HEK293 (cell line): ENCODE results near the gene AIFM3.
A peak's percentile ranks its signal among the peaks of the same experiment; 100 is the strongest.

Experiments
- CTCF ChIA-PET: fragments of 350-600 bp; formaldehyde crosslinking; extraction: SDS; loops from one replicate; lab custom pipeline; 2021; ENCODE audit warnings: antibody characterized with exemption; lab: Yijun Ruan, JAX
- POLR2A ChIA-PET: fragments of 300-600 bp; formaldehyde crosslinking; extraction: SDS; loops from one replicate; lab custom pipeline; 2020; ENCODE audit warnings: antibody characterized with exemption, inconsistent platforms; lab: Yijun Ruan, JAX
- H3K27ac ChIP-seq: fragments of 200-500 bp; sonication (Bioruptor generic); 2 replicates; pipeline ENCODE4 v1.5.1; 2014; ENCODE audit warnings: low read depth, low read length, control low read depth, inconsistent platforms; ENCODE audit errors: extremely low read depth
- H3K36me3 ChIP-seq, 2 experiments: fragments of 200-500 bp in 1 of 2; sonication (Bioruptor generic) in 1 of 2; 1 replicate in 1 of 2; 2 replicates in 1 of 2; pipeline ENCODE4 v1.5.1; 2014 to 2017; ENCODE audit warnings: inconsistent platforms in 2 of 2, low read length in 2 of 2; ENCODE audit not compliant: control insufficient read depth in 2 of 2, insufficient read depth in 1 of 2
- H3K4me1 ChIP-seq: fragments of 200-500 bp; sonication (Bioruptor generic); 2 replicates; pipeline ENCODE4 v1.5.1; 2014; ENCODE audit warnings: mild to moderate bottlenecking, low read length, inconsistent platforms; ENCODE audit not compliant: control insufficient read depth, insufficient read depth
- H3K4me3 ChIP-seq: 2 replicates; pipeline ENCODE4 v1.5.1; 2011; ENCODE audit warnings: low read depth, mild to moderate bottlenecking, control low read depth, low read length, moderate library complexity
- H3K9me3 ChIP-seq: fragments of 200-500 bp; sonication (Bioruptor generic); 2 replicates; pipeline ENCODE4 v1.5.1; 2014; ENCODE audit warnings: low read depth, low read length, inconsistent platforms; ENCODE audit not compliant: control insufficient read depth, insufficient read depth
- ATF2 ChIP-seq: fragments of 450-650 bp; formaldehyde crosslinking; IDR thresholded peaks from 2 replicates; pipeline ENCODE4 v1.5.1; 2016; ENCODE audit warnings: missing biosample characterization, missing genetic modification characterization, low read depth
- EGR2 ChIP-seq: fragments of 450-650 bp; formaldehyde crosslinking; IDR thresholded peaks from 2 replicates; pipeline ENCODE4 v1.5.1; 2016; ENCODE audit warnings: low read depth, missing biosample characterization, missing genetic modification characterization
- HOXC10 ChIP-seq: sonication (generic); formaldehyde crosslinking; IDR thresholded peaks from 2 replicates; pipeline ENCODE4 v1.8.1; 2023; ENCODE audit warnings: mild to moderate bottlenecking, missing genetic modification reagents
- KLF9 ChIP-seq: fragments of 450-650 bp; formaldehyde crosslinking; IDR thresholded peaks from 2 replicates; pipeline ENCODE4 v1.5.1; 2016; ENCODE audit warnings: missing biosample characterization, missing genetic modification characterization, low read depth
- REPIN1 ChIP-seq: fragments of 450-650 bp; formaldehyde crosslinking; IDR thresholded peaks from 2 replicates; pipeline ENCODE4 v1.5.1; 2017; ENCODE audit warnings: missing biosample characterization, missing genetic modification characterization, low read depth
- ZFHX2 ChIP-seq: fragments of 450-650 bp; formaldehyde crosslinking; conservative IDR thresholded peaks from 2 replicates; pipeline ENCODE4 v1.5.1; 2016; ENCODE audit warnings: missing biosample characterization, missing genetic modification characterization
- ZNF23 ChIP-seq: fragments of 450-650 bp; formaldehyde crosslinking; IDR thresholded peaks from 2 replicates; pipeline ENCODE4 v1.5.1; 2016; ENCODE audit warnings: missing biosample characterization, missing genetic modification characterization, borderline replicate concordance
- ZNF394 ChIP-seq: fragments of 450-650 bp; formaldehyde crosslinking; IDR thresholded peaks from 2 replicates; pipeline ENCODE4 v1.5.1; 2016; ENCODE audit warnings: missing biosample characterization, missing genetic modification characterization, mild to moderate bottlenecking, moderate library complexity, borderline replicate concordance
- ZNF560 ChIP-seq: fragments of 450-650 bp; formaldehyde crosslinking; IDR thresholded peaks from 2 replicates; pipeline ENCODE4 v1.5.1; 2017; ENCODE audit warnings: missing biosample characterization, missing genetic modification characterization, borderline replicate concordance
- ZNF561 ChIP-seq: fragments of 450-650 bp; IDR thresholded peaks from 2 replicates; pipeline ENCODE4 v1.5.1; 2018; ENCODE audit warnings: missing biosample characterization, missing genetic modification characterization, borderline replicate concordance
- ZNF624 ChIP-seq: fragments of 450-650 bp; formaldehyde crosslinking; IDR thresholded peaks from 2 replicates; pipeline ENCODE4 v1.5.1; 2017; ENCODE audit warnings: missing biosample characterization, missing genetic modification characterization
- ZNF626 ChIP-seq: fragments of 450-650 bp; sonication (Bioruptor Pico); formaldehyde crosslinking; IDR thresholded peaks from 2 replicates; pipeline ENCODE4 v1.5.1; 2018; ENCODE audit warnings: missing biosample characterization, missing genetic modification characterization, inconsistent platforms
- ZNF645 ChIP-seq: fragments of 450-650 bp; formaldehyde crosslinking; IDR thresholded peaks from 2 replicates; pipeline ENCODE4; 2016; ENCODE audit warnings: missing biosample characterization, missing genetic modification characterization
- ZNF76 ChIP-seq: fragments of 450-650 bp; formaldehyde crosslinking; IDR thresholded peaks from 2 replicates; pipeline ENCODE4; 2016; ENCODE audit warnings: low read depth, missing biosample characterization, missing genetic modification characterization, borderline replicate concordance
- ZSCAN16 ChIP-seq: fragments of 450-650 bp; formaldehyde crosslinking; IDR thresholded peaks from 2 replicates; pipeline ENCODE4 v1.5.1; 2016; ENCODE audit warnings: missing biosample characterization, missing genetic modification characterization
- TF ChIP-seq, protein P1 (sequence below): fragments of 450-650 bp; formaldehyde crosslinking; conservative IDR thresholded peaks from 2 replicates; pipeline ENCODE4 v1.5.1; 2016; ENCODE audit warnings: low read depth, missing biosample characterization, missing genetic modification characterization
- TF ChIP-seq, protein P2 (sequence below): fragments of 450-650 bp; formaldehyde crosslinking; IDR thresholded peaks from 2 replicates; pipeline ENCODE4 v1.5.1; 2017; ENCODE audit warnings: missing biosample characterization, missing genetic modification characterization

The AIFM3 gene

DNA sequence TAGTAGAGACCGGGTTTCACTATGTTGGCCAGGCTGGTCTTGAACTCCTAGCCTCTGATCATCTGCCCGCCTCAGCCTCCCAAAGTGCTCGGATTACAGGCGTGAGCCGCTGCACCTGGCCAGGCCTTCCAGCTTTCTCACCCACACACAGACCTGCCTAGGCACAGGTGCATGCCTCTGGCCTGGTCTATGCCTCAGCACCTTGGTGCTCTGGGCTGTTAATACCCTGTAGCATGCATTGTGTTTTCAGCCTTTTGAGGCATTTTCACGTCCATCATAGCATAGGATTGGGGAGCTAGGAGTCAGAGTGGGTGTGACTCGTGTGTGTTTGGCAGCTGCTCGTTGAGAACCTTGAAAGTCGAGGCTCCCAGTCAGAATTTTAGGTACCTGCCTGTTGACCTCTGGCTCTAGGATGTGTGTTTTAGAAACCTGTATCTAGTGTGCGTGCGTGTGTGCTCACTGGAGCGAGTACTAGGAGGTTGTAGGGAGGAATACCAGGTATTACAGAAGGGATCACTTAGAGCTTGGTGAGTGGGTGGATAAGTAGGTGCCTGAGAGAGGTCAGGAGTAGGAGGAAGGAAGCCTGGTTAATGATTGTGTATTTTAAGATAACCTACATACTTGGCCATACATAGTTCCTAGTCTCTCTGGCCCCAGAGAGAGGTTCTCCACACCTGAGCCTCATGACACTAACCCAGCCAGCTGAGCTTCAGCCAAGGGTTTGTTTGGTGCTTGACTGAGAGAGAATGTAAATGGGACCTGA, 29.8 kb upstream of the AIFM3 start:
- ChIA-PET POLR2A (interaction anchor here (0.7 to 2.5 kb wide), 3 partner anchors 13 to 45 kb away, joined by 3 to 10 read pairs (median 3); partner anchors contain the start of gene LZTR1), CTCF (interaction anchor here (0.6 to 1.9 kb wide), 6 partner anchors 13 to 166 kb away, joined by 3 to 7 read pairs (median 3); no protein-coding TSS in a partner anchor)

More for the DNA sequence above, 29.8 kb upstream of the AIFM3 start:
- H3K36me3 ChIP-seq = peaks cover 11 to 49% of the 10 kb centered on the region in 2 experiments; a peak in 2 of 3 replicates
- TF ChIP-seq ZNF394 (no peak), ZNF76 (tag by site-specific recombination) (no peak), ZFHX2 (peak; percentile 90), ATF2 (no peak), EGR2 (tag by site-specific recombination) (peak; percentile 95), KLF9 (tag by site-specific recombination) (peak; percentile 41; the same call in 1 of the 2 replicates), ZNF624 (no peak), ZNF560 (tag by site-specific recombination) (no peak), ZNF23 (tag by site-specific recombination) (no peak), ZNF645 (tag by site-specific recombination) (no peak), ZNF561 (tag by site-specific recombination) (no peak), ZSCAN16 (0 out of 2 replicates have a peak, but pooled peaks have one; percentile 34), HOXC10 (CRISPR knock-in tag) (no peak), REPIN1 (tag by site-specific recombination) (no peak), ZNF626 (tag by site-specific recombination) (no peak)
- TF ChIP-seq, protein P1, sequence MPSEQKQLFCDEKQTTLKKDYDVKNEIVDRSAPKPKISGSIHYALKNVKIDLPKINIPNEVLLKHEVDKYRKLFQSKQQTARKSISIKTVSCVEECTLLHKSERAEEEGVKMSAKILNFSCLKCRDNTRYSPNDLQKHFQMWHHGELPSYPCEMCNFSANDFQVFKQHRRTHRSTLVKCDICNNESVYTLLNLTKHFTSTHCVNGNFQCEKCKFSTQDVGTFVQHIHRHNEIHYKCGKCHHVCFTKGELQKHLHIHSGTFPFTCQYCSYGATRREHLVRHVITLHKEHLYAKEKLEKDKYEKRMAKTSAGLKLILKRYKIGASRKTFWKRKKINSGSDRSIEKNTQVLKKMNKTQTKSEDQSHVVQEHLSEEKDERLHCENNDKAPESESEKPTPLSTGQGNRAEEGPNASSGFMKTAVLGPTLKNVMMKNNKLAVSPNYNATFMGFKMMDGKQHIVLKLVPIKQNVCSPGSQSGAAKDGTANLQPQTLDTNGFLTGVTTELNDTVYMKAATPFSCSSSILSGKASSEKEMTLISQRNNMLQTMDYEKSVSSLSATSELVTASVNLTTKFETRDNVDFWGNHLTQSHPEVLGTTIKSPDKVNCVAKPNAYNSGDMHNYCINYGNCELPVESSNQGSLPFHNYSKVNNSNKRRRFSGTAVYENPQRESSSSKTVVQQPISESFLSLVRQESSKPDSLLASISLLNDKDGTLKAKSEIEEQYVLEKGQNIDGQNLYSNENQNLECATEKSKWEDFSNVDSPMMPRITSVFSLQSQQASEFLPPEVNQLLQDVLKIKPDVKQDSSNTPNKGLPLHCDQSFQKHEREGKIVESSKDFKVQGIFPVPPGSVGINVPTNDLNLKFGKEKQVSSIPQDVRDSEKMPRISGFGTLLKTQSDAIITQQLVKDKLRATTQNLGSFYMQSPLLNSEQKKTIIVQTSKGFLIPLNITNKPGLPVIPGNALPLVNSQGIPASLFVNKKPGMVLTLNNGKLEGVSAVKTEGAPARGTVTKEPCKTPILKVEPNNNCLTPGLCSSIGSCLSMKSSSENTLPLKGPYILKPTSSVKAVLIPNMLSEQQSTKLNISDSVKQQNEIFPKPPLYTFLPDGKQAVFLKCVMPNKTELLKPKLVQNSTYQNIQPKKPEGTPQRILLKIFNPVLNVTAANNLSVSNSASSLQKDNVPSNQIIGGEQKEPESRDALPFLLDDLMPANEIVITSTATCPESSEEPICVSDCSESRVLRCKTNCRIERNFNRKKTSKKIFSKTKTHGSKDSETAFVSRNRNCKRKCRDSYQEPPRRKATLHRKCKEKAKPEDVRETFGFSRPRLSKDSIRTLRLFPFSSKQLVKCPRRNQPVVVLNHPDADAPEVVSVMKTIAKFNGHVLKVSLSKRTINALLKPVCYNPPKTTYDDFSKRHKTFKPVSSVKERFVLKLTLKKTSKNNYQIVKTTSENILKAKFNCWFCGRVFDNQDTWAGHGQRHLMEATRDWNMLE = no peak
- TF ChIP-seq, protein P2, sequence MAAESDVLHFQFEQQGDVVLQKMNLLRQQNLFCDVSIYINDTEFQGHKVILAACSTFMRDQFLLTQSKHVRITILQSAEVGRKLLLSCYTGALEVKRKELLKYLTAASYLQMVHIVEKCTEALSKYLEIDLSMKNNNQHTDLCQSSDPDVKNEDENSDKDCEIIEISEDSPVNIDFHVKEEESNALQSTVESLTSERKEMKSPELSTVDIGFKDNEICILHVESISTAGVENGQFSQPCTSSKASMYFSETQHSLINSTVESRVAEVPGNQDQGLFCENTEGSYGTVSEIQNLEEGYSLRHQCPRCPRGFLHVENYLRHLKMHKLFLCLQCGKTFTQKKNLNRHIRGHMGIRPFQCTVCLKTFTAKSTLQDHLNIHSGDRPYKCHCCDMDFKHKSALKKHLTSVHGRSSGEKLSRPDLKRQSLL (tag by site-specific recombination) = no peak
- 0 out of 2 replicates have a peak overlapping the region, but pooled peaks have one; percentile 7 for H3K27ac ChIP-seq
- no peaks in the 10 kb centered on the region; the same call in 1 of the 2 replicates for H3K4me1 ChIP-seq
- H3K4me3 ChIP-seq = no peak overlapping the region
- H3K9me3 ChIP-seq = no peaks in the 10 kb centered on the region
